Head of caudate nucleus (tissue), 42 donors: ENCODE results near the gene RNF141.

Experiments used
- DNase-seq, 42 donors: peaks; one replicate each; pipeline versions ENCODE4 v3.0.0 to v3.0.0-alpha.2; 2020 to 2021; ENCODE audit warnings: mixed read lengths in 7 of 42
- intact Hi-C: fragments of 100-400 bp; cut with DNase I; formaldehyde crosslinking; loops from one replicate; pipeline ENCODE4 v1.15.0; 2022

The RNF141 gene

GRCh38 chr11:10540915-10541560 is at the start of gene RNF141:
Gene RNF141, minus strand, starts transcription at chr11:10541187. Its CDS starts 7,029 bp downstream, at chr11:10534158.
- intact Hi-C loops = loop anchor here (5.0 to 10.0 kb wide), 2 partner anchors 129 to 194 kb away; no protein-coding TSS in a partner anchor

GRCh38 chr11:10590218-10590915 is 49.4 kb upstream of the RNF141 start:
- DNase-seq = no peak
- intact Hi-C loops = no loop called here

More at GRCh38 chr11:10540915-10541560, at the start of gene RNF141:
- peak; percentile 90 to 99 (median 97) for DNase-seq

GRCh38 chr11:10588904-10589303 is 47.9 kb upstream of the RNF141 start:
- no peak for DNase-seq
- intact Hi-C loops = no loop called here

- intact Hi-C loops = no loop called here
Observed at GRCh38 chr11:10587995-10588394, 47.0 kb upstream of the RNF141 start.

GRCh38 chr11:10587388-10587787 is 46.4 kb upstream of the RNF141 start:
- intact Hi-C loops = no loop called here
- no peak for DNase-seq

More at GRCh38 chr11:10587995-10588394, 47.0 kb upstream of the RNF141 start:
- no peak for DNase-seq

- intact Hi-C loops = no loop called here
- DNase-seq = no peak
Observed at GRCh38 chr11:10584071-10584501, 43.1 kb upstream of the RNF141 start.

- peak in 26 of 42 donors; percentile 8 to 63 (median 32) for DNase-seq
- intact Hi-C loops = no loop called here
Observed at GRCh38 chr11:10581481-10582019, 40.6 kb upstream of the RNF141 start.

- intact Hi-C loops = no loop called here
- no peak for DNase-seq
Observed at GRCh38 chr11:10580623-10581022, 39.6 kb upstream of the RNF141 start.

- intact Hi-C loops = no loop called here
- DNase-seq = no peak
Observed at GRCh38 chr11:10579700-10580099, 38.7 kb upstream of the RNF141 start.

- intact Hi-C loops = no loop called here
- no peak for DNase-seq
Observed at GRCh38 chr11:10576035-10576398, 35.0 kb upstream of the RNF141 start.

- intact Hi-C loops = no loop called here
- no peak for DNase-seq
Observed at GRCh38 chr11:10575346-10576034, 34.5 kb upstream of the RNF141 start.

- intact Hi-C loops = no loop called here
Observed at GRCh38 chr11:10573556-10573955, 32.6 kb upstream of the RNF141 start.

GRCh38 chr11:10573028-10573427 is 32.0 kb upstream of the RNF141 start:
- DNase-seq = no peak
- intact Hi-C loops = no loop called here

More at GRCh38 chr11:10573556-10573955, 32.6 kb upstream of the RNF141 start:
- DNase-seq = no peak

GRCh38 chr11:10572533-10572932 is 31.5 kb upstream of the RNF141 start:
- no peak for DNase-seq
- intact Hi-C loops = no loop called here

- DNase-seq = peak in 1 of 42 donors; percentile 13
- intact Hi-C loops = no loop called here
Observed at GRCh38 chr11:10568486-10568941, 27.5 kb upstream of the RNF141 start, which contains the start of gene LYVE1. Gene LYVE1, minus strand, starts transcription at chr11:10568665. Its CDS starts 133 bp downstream, at chr11:10568532.

GRCh38 chr11:10567446-10567845 is 26.5 kb upstream of the RNF141 start:
- DNase-seq = no peak
- intact Hi-C loops = no loop called here

GRCh38 chr11:10566257-10566957 is 25.4 kb upstream of the RNF141 start:
- intact Hi-C loops = no loop called here
- DNase-seq = no peak

- DNase-seq = no peak
- intact Hi-C loops = no loop called here
Observed at GRCh38 chr11:10565493-10565892, 24.5 kb upstream of the RNF141 start.
